PFSK-1 (cell line): ENCODE results near the gene NDST3.

Experiments
- FOXP2 ChIP-seq: optimal IDR thresholded peaks from 2 replicates; pipeline ENCODE3; 2011; ENCODE audit warnings: borderline replicate concordance, control low read depth, inconsistent platforms; ENCODE audit not compliant: insufficient read depth; ENCODE audit errors: extremely low read length, extremely low read depth
- POLR2AphosphoS5 ChIP-seq: IDR thresholded peaks from 2 replicates; pipeline ENCODE4 v1.6.1; 2012; ENCODE audit warnings: low read depth, mild to moderate bottlenecking, control low read depth, low read length, moderate library complexity
- REST ChIP-seq, 2 experiments: IDR thresholded peaks; 2 replicates each; pipeline versions ENCODE4 v1.6.1 to v1.8.0; 2011 to 2012; ENCODE audit warnings: low read depth in 2 of 2, low read length in 2 of 2, control low read depth in 1 of 2, inconsistent platforms in 1 of 2, mild to moderate bottlenecking in 1 of 2, moderate library complexity in 1 of 2; ENCODE audit not compliant: insufficient read depth in 1 of 2
- SIN3A ChIP-seq: IDR thresholded peaks from 2 replicates; pipeline ENCODE4 v1.6.1; 2012; ENCODE audit warnings: mild to moderate bottlenecking, low read length, moderate library complexity, borderline replicate concordance; ENCODE audit not compliant: insufficient read depth
- TAF1 ChIP-seq: IDR thresholded peaks from 2 replicates; pipeline ENCODE4 v1.6.1; 2012; ENCODE audit warnings: low read length, control low read depth, borderline replicate concordance; ENCODE audit not compliant: insufficient read depth

NDST3 gene

GRCh38 chr4:118259111-118259510 is 224.8 kb downstream of the NDST3 start:
- TF ChIP-seq REST (IDR thresholded peaks at IDR 0.05; ENCODE audit: insufficient read depth in 1 of 2, low read depth in 2 of 2, low read length in 2 of 2) (no peak), FOXP2 (no peak), SIN3A (no peak), TAF1 (no peak), POLR2AphosphoS5 (no peak)

- TF ChIP-seq SIN3A: no peak
- TF ChIP-seq REST (IDR thresholded peaks at IDR 0.05; ENCODE audit: insufficient read depth in 1 of 2, low read depth in 2 of 2, low read length in 2 of 2): no peak
- no peak for TF ChIP-seq FOXP2
- no peak for TF ChIP-seq TAF1
- no peak for TF ChIP-seq POLR2AphosphoS5
Measured at GRCh38 chr4:118260309-118260708, 226.0 kb downstream of the NDST3 start.

- TF ChIP-seq SIN3A (no peak), POLR2AphosphoS5 (no peak), FOXP2 (no peak), TAF1 (no peak), REST (IDR thresholded peaks at IDR 0.05; ENCODE audit: insufficient read depth in 1 of 2, low read depth in 2 of 2, low read length in 2 of 2) (no peak)
Measured at GRCh38 chr4:118264096-118264495, 229.8 kb downstream of the NDST3 start.

GRCh38 chr4:118265312-118266144 is 231.2 kb downstream of the NDST3 start:
- TF ChIP-seq TAF1 (no peak), SIN3A (no peak), FOXP2 (no peak), POLR2AphosphoS5 (no peak), REST (IDR thresholded peaks at IDR 0.05; ENCODE audit: insufficient read depth in 1 of 2, low read depth in 2 of 2, low read length in 2 of 2) (no peak)
